SU-DHL-6 (cell line): ENCODE data around the gene DMRT3.

Experiments
- H2AFZ ChIP-seq: fragments of 200-600 bp; sonication (generic); 2 replicates; pipeline ENCODE4 v1.6.1; 2014; ENCODE audit warnings: low read depth, mild to moderate bottlenecking, moderate library complexity, mixed read lengths, antibody characterized with exemption, low read length; ENCODE audit not compliant: severe bottlenecking
- H3F3A ChIP-seq: fragments of 200-600 bp; shearing (Covaris generic); 2 replicates; pipeline ENCODE4 v1.6.0; 2016; ENCODE audit warnings: antibody characterized with exemption, mild to moderate bottlenecking; ENCODE audit not compliant: insufficient read depth
- H3K27ac ChIP-seq: fragments of 200-600 bp; sonication (generic); 2 replicates; pipeline ENCODE4 v1.5.1; 2016; ENCODE audit warnings: low read depth, mild to moderate bottlenecking, low read length, moderate library complexity, mixed read lengths
- H3K27me3 ChIP-seq: fragments of 200-600 bp; sonication (generic), shearing (Covaris generic); 2 replicates; pipeline ENCODE4 v1.6.0; 2014; ENCODE audit warnings: mild to moderate bottlenecking, low read length
- H3K36me3 ChIP-seq: fragments of 200-600 bp; sonication (generic); 2 replicates; pipeline ENCODE4 v1.6.1; 2014; ENCODE audit warnings: mild to moderate bottlenecking, low read length, mixed read lengths
- H3K4me2 ChIP-seq: fragments of 300-600, 200-600 bp; shearing (Covaris generic), sonication (generic); 2 replicates; pipeline ENCODE4 v1.6.0; 2014; ENCODE audit warnings: low read length, low read depth, mild to moderate bottlenecking; ENCODE audit not compliant: poor library complexity, severe bottlenecking
- H3K4me3 ChIP-seq: fragments of 200-600 bp; sonication (generic); 2 replicates; pipeline ENCODE4 v1.5.1; 2014; ENCODE audit warnings: antibody characterized with exemption, low read length, mild to moderate bottlenecking, mixed read lengths; ENCODE audit not compliant: insufficient read depth, poor library complexity, severe bottlenecking
- H3K79me2 ChIP-seq: fragments of 200-600 bp; sonication (generic); 2 replicates; pipeline ENCODE4 v1.6.1; 2014; ENCODE audit warnings: mild to moderate bottlenecking, low read length, moderate library complexity; ENCODE audit not compliant: insufficient read depth
- H3K9ac ChIP-seq: fragments of 200-600 bp; sonication (generic); 2 replicates; pipeline ENCODE4 v1.7.0; 2014; ENCODE audit warnings: mild to moderate bottlenecking, low read length
- H3K9me2 ChIP-seq: fragments of 200-600 bp; sonication (generic); replicated peaks from 2 replicates; pipeline ENCODE4 v1.6.1; 2014; ENCODE audit warnings: low read length; ENCODE audit not compliant: insufficient read depth
- H3K9me3 ChIP-seq: fragments of 200-600 bp; sonication (generic); 2 replicates; pipeline ENCODE4 v1.6.1; 2014; ENCODE audit warnings: low read length, mixed read lengths; ENCODE audit not compliant: insufficient read depth
- H4K20me1 ChIP-seq: fragments of 200-600 bp; sonication (generic); 2 replicates; pipeline ENCODE4 v1.6.1; 2014; ENCODE audit warnings: low read depth, mild to moderate bottlenecking, antibody characterized with exemption, low read length, moderate library complexity, mixed read lengths
- CTCF ChIP-seq: fragments of 200-600 bp; sonication (generic); IDR thresholded peaks from one replicate; pipeline ENCODE4 v1.5.1; 2017; ENCODE audit warnings: antibody characterized with exemption, mild to moderate bottlenecking, low read length, moderate library complexity; ENCODE audit not compliant: insufficient read depth, poor library complexity, severe bottlenecking
- EZH2phosphoT487 ChIP-seq: fragments of 200-600 bp; sonication (generic), shearing (Covaris generic); conservative IDR thresholded peaks from 2 replicates; pipeline ENCODE4 v1.6.1; 2018; ENCODE audit warnings: mild to moderate bottlenecking, antibody characterized with exemption, low read length, moderate library complexity, mixed read lengths

The DMRT3 gene

DNA sequence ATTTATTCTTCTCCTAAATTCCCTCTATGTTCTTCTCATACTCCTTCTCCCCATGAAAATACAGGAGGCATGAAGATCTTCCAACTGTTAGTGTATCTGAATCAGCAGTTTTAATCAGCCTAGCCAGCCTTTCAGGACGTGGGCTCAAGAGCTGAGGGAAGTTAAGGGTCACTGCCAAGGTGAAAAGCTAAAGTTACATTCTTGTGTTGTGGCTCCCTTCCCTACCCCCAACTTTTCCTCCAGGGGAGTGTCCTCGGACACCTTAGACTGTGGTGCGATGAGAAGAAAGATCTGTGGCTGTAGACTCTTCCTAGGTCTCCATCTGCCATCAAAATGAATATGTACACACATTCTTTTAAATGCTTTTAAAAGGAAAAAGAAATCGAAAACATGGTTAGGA, 4.2 kb downstream of the DMRT3 start:
- H3K27me3 ChIP-seq: no peaks in the 10 kb centered on the region; the same call in 1 of the 2 replicates
- H3K36me3 ChIP-seq: no peaks in the 10 kb centered on the region
- H3K4me3 ChIP-seq: no peak overlapping the region
- no peaks in the 10 kb centered on the region for H3K9me2 ChIP-seq
- H3K79me2 ChIP-seq: no peaks in the 10 kb centered on the region
- H3K4me2 ChIP-seq: no peak overlapping the region
- no peaks in the 10 kb centered on the region for H3K9me3 ChIP-seq
- no peak overlapping the region for H3K9ac ChIP-seq
- H4K20me1 ChIP-seq: no peaks in the 10 kb centered on the region
- no peaks in the 10 kb centered on the region for H3F3A ChIP-seq
- H3K27ac ChIP-seq: no peak overlapping the region
- no peak for TF ChIP-seq CTCF
- no peak for TF ChIP-seq EZH2phosphoT487
- H2AFZ ChIP-seq: no peak overlapping the region

- Histone ChIP-seq H3K9ac (no peak overlapping the region), H3K9me3 (no peaks in the 10 kb centered on the region), H3F3A (no peaks in the 10 kb centered on the region), H3K79me2 (no peaks in the 10 kb centered on the region), H3K36me3 (no peaks in the 10 kb centered on the region), H3K27me3 (no peaks in the 10 kb centered on the region; the same call in 1 of the 2 replicates), H4K20me1 (no peaks in the 10 kb centered on the region), H2AFZ (no peak overlapping the region), H3K4me3 (no peak overlapping the region), H3K27ac (no peak overlapping the region), H3K4me2 (no peak overlapping the region), H3K9me2 (no peaks in the 10 kb centered on the region)
- no peak for TF ChIP-seq EZH2phosphoT487
- TF ChIP-seq CTCF: no peak
Observed at GRCh38 chr9:981491-981898, 5.0 kb downstream of the DMRT3 start.

- no peaks in the 10 kb centered on the region for H3K9me2 ChIP-seq
- TF ChIP-seq CTCF (no peak), EZH2phosphoT487 (no peak)
- H4K20me1 ChIP-seq: no peaks in the 10 kb centered on the region
- no peak overlapping the region for H3K27ac ChIP-seq
- H3K4me2 ChIP-seq: no peak overlapping the region
- no peak overlapping the region for H3K9ac ChIP-seq
- no peaks in the 10 kb centered on the region for H3K36me3 ChIP-seq
- H2AFZ ChIP-seq: no peak overlapping the region
- H3K27me3 ChIP-seq: no peaks in the 10 kb centered on the region; the same call in 1 of the 2 replicates
- H3K9me3 ChIP-seq: no peaks in the 10 kb centered on the region
- H3K79me2 ChIP-seq: no peaks in the 10 kb centered on the region
- H3K4me3 ChIP-seq: no peak overlapping the region
- H3F3A ChIP-seq: no peaks in the 10 kb centered on the region
Observed at GRCh38 chr9:982394-983230, 6.2 kb downstream of the DMRT3 start.
